Fibroblast of lung (primary cell): ENCODE results near the gene TMEM221. TPM values are rescaled to one million over a fixed set of nuclear protein-coding genes. Genes with fewer than 3 reads are reported as not detected.

Experiments
- DNase-seq, 2 donors: peaks; one replicate each; pipeline versions ENCODE4 v3.0.0 to v3.0.0-alpha.2; 2010; ENCODE audit warnings: low read depth in 2 of 2
- H2AFZ ChIP-seq: 2 replicates; pipeline ENCODE4 v1.5.1; 2012; ENCODE audit warnings: low read length, control low read depth, inconsistent platforms
- H3K27ac ChIP-seq: 2 replicates; pipeline ENCODE4 v1.5.1; 2011; ENCODE audit warnings: low read length, control low read depth; ENCODE audit not compliant: insufficient read depth
- H3K27me3 ChIP-seq: 2 replicates; pipeline ENCODE4 v1.5.1; 2011; ENCODE audit warnings: mild to moderate bottlenecking, low read length; ENCODE audit not compliant: control insufficient read depth, insufficient read depth
- H3K36me3 ChIP-seq: 2 replicates; pipeline ENCODE4 v1.5.1; 2011; ENCODE audit warnings: low read length; ENCODE audit not compliant: control insufficient read depth, insufficient read depth
- H3K4me1 ChIP-seq: 2 replicates; pipeline ENCODE4 v1.5.1; 2011; ENCODE audit warnings: low read length; ENCODE audit not compliant: control insufficient read depth, insufficient read depth; ENCODE audit errors: extremely low read depth
- H3K4me2 ChIP-seq: 2 replicates; pipeline ENCODE4 v1.5.1; 2011; ENCODE audit warnings: low read length, control low read depth; ENCODE audit not compliant: insufficient read depth; ENCODE audit errors: extremely low read depth
- H3K4me3 ChIP-seq, 4 experiments: fragments of 200-600 bp in 1 of 4; sonication (generic) in 1 of 4; replicated peaks in 1 of 4; 2 replicates each; pipeline ENCODE4 v1.5.1; 2011 to 2016; ENCODE audit warnings: low read length in 4 of 4, low read depth in 3 of 4, mild to moderate bottlenecking in 3 of 4, control low read depth in 2 of 4, inconsistent platforms in 1 of 4, mixed read lengths in 1 of 4; ENCODE audit not compliant: insufficient read depth in 1 of 4; ENCODE audit errors: control extremely low read depth in 1 of 4
- H3K79me2 ChIP-seq: 2 replicates; pipeline ENCODE4 v1.5.1; 2012; ENCODE audit warnings: mild to moderate bottlenecking, low read length, inconsistent platforms; ENCODE audit not compliant: control insufficient read depth, insufficient read depth
- H3K9ac ChIP-seq: 2 replicates; pipeline ENCODE4 v1.5.1; 2011; ENCODE audit warnings: mild to moderate bottlenecking, low read length, control low read depth; ENCODE audit not compliant: insufficient read depth
- H3K9me3 ChIP-seq: 2 replicates; pipeline ENCODE4 v1.5.1; 2012; ENCODE audit warnings: low read depth, low read length; ENCODE audit not compliant: control insufficient read depth, insufficient read depth
- H4K20me1 ChIP-seq: 2 replicates; pipeline ENCODE4 v1.5.1; 2011; ENCODE audit warnings: low read length; ENCODE audit not compliant: control insufficient read depth, insufficient read depth; ENCODE audit errors: extremely low read depth
- CTCF ChIP-seq, 2 donors: IDR thresholded peaks in 1 of 2; conservative IDR thresholded peaks in 1 of 2; 1 replicate in 1 of 2; 2 replicates in 1 of 2; pipeline ENCODE4 v1.5.1; 2011 to 2012; ENCODE audit warnings: low read length in 2 of 2, control low read depth in 1 of 2, inconsistent platforms in 1 of 2, low read depth in 1 of 2, mild to moderate bottlenecking in 1 of 2
- EZH2 ChIP-seq: IDR thresholded peaks from 2 replicates; pipeline ENCODE4 v1.5.1; 2012; ENCODE audit warnings: low read length, control low read depth, mild to moderate bottlenecking; ENCODE audit errors: missing control alignments
- polyA plus RNA-seq, 2 donors: library from polyadenylated mRNA; depleted of rRNA in 1 of 2; stranded (reverse) in 1 of 2; unstranded in 1 of 2; fragments of >200 nt; gene quantifications; 2 replicates each; pipeline ENCODE4 v1.2.1, GENCODE V29; 2011 to 2012; ENCODE audit warnings: missing spikeins in 1 of 2
- total RNA-seq: library from RNA; depleted of rRNA; stranded (reverse); fragments of >200 nt; gene quantifications from 2 replicates; pipeline ENCODE4 v1.2.1, GENCODE V29; 2014

The TMEM221 gene
- total and polyA plus RNA-seq, 2 donors (not counting 1 experiment from before 2014, with no cell fraction given) = 0.17 TPM; not detected in 1

DNA sequence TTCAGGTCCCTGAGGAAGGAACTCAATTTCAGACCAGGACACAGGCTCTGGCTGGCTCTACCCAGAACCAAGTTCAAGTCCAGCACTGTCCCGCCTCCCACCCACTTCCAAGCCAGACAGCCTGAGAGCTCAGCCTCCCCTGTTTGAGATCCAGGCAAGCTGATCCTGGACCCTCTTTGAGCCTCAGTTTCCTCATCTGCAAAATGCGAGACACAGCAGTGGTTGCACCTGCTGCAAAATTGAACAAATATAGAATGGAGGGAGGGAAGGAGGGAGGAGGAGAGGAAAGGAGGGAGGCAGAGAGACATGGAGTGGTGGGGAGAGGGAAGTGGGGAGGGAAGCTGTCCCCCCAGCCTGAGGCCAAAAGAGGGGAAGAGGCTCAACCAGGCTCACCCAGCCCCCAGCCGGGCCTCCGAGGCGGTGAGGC lies 751 bp downstream of the TMEM221 start:
- no peaks in the 10 kb centered on the region for H3K9me3 ChIP-seq
- H3K79me2 ChIP-seq = no peaks in the 10 kb centered on the region
- H3K27me3 ChIP-seq = peaks cover 12% of the 10 kb centered on the region
- H3K4me3 ChIP-seq = peak overlapping the region in 1 of 4 experiments; percentile 10
- no peak overlapping the region for H3K9ac ChIP-seq
- H2AFZ ChIP-seq = no peak overlapping the region
- no peak overlapping the region for H3K27ac ChIP-seq
- no peak overlapping the region for H3K4me2 ChIP-seq
- no peaks in the 10 kb centered on the region for H4K20me1 ChIP-seq
- H3K36me3 ChIP-seq = no peaks in the 10 kb centered on the region
- H3K4me1 ChIP-seq = no peaks in the 10 kb centered on the region
- DNase-seq = no peak
- no peak for TF ChIP-seq CTCF (conservative IDR thresholded peaks at IDR 0.05 in 1 of 2, IDR thresholded peaks at IDR 0.05 in 1 of 2; ENCODE audit: low read depth in 1 of 2, low read length in 2 of 2)
- peak; percentile 24 for TF ChIP-seq EZH2

- H3K27ac ChIP-seq = no peak overlapping the region
- TF ChIP-seq EZH2 = no peak
- no peak for TF ChIP-seq CTCF (conservative IDR thresholded peaks at IDR 0.05 in 1 of 2, IDR thresholded peaks at IDR 0.05 in 1 of 2; ENCODE audit: low read depth in 1 of 2, low read length in 2 of 2)
- no peak overlapping the region for H3K4me3 ChIP-seq
- no peaks in the 10 kb centered on the region for H3K9me3 ChIP-seq
- H3K9ac ChIP-seq = no peak overlapping the region
- H3K27me3 ChIP-seq = peaks cover 12% of the 10 kb centered on the region
- H3K4me2 ChIP-seq = no peak overlapping the region
- DNase-seq = no peak
- H4K20me1 ChIP-seq = no peaks in the 10 kb centered on the region
- H2AFZ ChIP-seq = no peak overlapping the region
- no peaks in the 10 kb centered on the region for H3K79me2 ChIP-seq
- no peaks in the 10 kb centered on the region for H3K36me3 ChIP-seq
- H3K4me1 ChIP-seq = no peaks in the 10 kb centered on the region
These were observed 2.8 kb downstream of the TMEM221 start for GRCh38 chr19:17445526-17446165.

DNA sequence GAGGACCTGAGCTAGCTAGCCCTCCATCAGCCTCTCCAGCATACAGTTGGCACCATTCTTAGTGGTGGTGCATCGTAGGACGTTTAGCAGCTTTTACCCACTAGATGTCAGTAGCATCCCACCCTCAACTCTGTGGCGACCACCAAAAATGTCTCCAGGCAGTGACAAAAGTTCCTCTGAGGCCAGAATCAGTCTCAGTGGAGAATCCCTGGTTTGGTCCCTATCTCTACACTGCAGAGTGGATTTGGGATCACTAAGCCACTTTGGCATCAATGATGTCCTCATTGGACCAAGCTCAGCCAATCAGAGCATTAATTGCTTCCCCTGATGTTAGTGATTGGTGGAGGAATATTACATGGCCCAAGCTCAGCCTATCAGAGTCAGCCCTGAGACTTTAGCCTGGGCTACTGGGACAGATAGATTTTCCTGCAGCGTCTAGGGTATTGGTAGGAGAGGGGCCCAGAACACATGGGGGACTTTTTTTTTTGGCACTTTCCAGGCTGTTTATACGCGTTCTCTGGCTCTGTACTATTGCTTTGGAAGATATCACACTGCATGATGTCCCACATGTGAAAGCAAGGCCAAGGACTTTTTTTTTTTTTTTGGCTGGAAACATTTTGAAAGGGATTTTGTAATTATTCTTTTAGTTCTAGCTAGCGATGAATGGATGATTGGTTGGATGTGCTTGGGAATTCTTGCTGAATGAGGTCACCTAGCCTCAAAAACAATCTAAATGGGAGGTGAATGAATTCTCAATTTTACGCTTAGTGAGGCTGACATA lies 7.0 kb downstream of the TMEM221 start:
- Histone ChIP-seq H3K9ac (no peak overlapping the region), H3K4me2 (no peak overlapping the region), H4K20me1 (no peaks in the 10 kb centered on the region), H3K79me2 (no peaks in the 10 kb centered on the region), H2AFZ (no peak overlapping the region), H3K4me1 (no peaks in the 10 kb centered on the region), H3K9me3 (no peaks in the 10 kb centered on the region), H3K4me3 (no peak overlapping the region), H3K27me3 (peaks cover 3% of the 10 kb centered on the region), H3K27ac (no peak overlapping the region), H3K36me3 (no peaks in the 10 kb centered on the region)
- peak in 1 of 2 donors; percentile 71 for DNase-seq
- TF ChIP-seq EZH2 = no peak
- peak; percentile 24 to 49 for TF ChIP-seq CTCF (conservative IDR thresholded peaks at IDR 0.05 in 1 of 2, IDR thresholded peaks at IDR 0.05 in 1 of 2; ENCODE audit: low read depth in 1 of 2, low read length in 2 of 2)
